Stimulated activated CD4-positive, alpha-beta T cell treated with anti-CD3 and anti-CD28 coated beads, Interleukin-2, amount 100 ng/mL, for 4 hours (primary cell): ENCODE results near the gene MRLN.
"Not testable (repeated sequence)": the region's sequence is repeated elsewhere in the genome, so short reads cannot be mapped to it uniquely, and the experiment has no call there.

Experiments
- DNase-seq: peaks from one replicate; pipeline ENCODE4 v3.0.0-alpha.2; 2020; ENCODE audit warnings: low read depth

MRLN gene

GRCh38 chr10:59753267-59753666 lies at the start of gene MRLN:
MRLN (minus strand) TSS chr10:59753455.
- DNase-seq, result no peak

- DNase-seq, result no peak
Measured at GRCh38 chr10:59801171-59801570, 47.9 kb upstream of the MRLN start.

- no peak for DNase-seq
Measured at GRCh38 chr10:59799421-59799820, 46.2 kb upstream of the MRLN start.

- DNase-seq, result no peak
Measured at GRCh38 chr10:59793919-59794318, 40.7 kb upstream of the MRLN start.

GRCh38 chr10:59792812-59793211 lies 39.6 kb upstream of the MRLN start:
- DNase-seq, result no peak

GRCh38 chr10:59791601-59792000 lies 38.3 kb upstream of the MRLN start:
- DNase-seq, result no peak

- DNase-seq, result not testable (repeated sequence)
Measured at GRCh38 chr10:59790080-59790479, 36.8 kb upstream of the MRLN start.

- DNase-seq, result not testable (repeated sequence)
Measured at GRCh38 chr10:59788914-59789313, 35.7 kb upstream of the MRLN start.

GRCh38 chr10:59787032-59787431 lies 33.8 kb upstream of the MRLN start:
- not testable (repeated sequence) for DNase-seq

- DNase-seq, result not testable (repeated sequence)
Measured at GRCh38 chr10:59785476-59785875, 32.2 kb upstream of the MRLN start.

GRCh38 chr10:59781511-59781910 lies 28.3 kb upstream of the MRLN start:
- no peak for DNase-seq

- no peak for DNase-seq
Measured at GRCh38 chr10:59779756-59780533, 26.7 kb upstream of the MRLN start.

GRCh38 chr10:59774451-59774850 lies 21.2 kb upstream of the MRLN start:
- no peak for DNase-seq

- DNase-seq, result no peak
Measured at GRCh38 chr10:59773088-59773487, 19.8 kb upstream of the MRLN start.

GRCh38 chr10:59771162-59771807 lies 18.0 kb upstream of the MRLN start:
- no peak for DNase-seq

GRCh38 chr10:59770689-59771088 lies 17.4 kb upstream of the MRLN start:
- DNase-seq, result no peak

- DNase-seq, result no peak
Measured at GRCh38 chr10:59762505-59762904, 9.2 kb upstream of the MRLN start.

- no peak for DNase-seq
Measured at GRCh38 chr10:59757966-59758365, 4.7 kb upstream of the MRLN start.

- DNase-seq, result no peak
Measured at GRCh38 chr10:59754951-59755350, 1.7 kb upstream of the MRLN start.

GRCh38 chr10:59752278-59752940 lies 846 bp downstream of the MRLN start:
- no peak for DNase-seq

GRCh38 chr10:59750155-59750945 lies 2.9 kb downstream of the MRLN start:
- no peak for DNase-seq

GRCh38 chr10:59748834-59749233 lies 4.4 kb downstream of the MRLN start:
- DNase-seq, result no peak
